Kidney glomerular epithelial cell (primary cell): ENCODE measurements around the gene ATG14.
A peak's percentile ranks its signal among the peaks of the same experiment; 100 is the strongest.
"Not testable (repeated sequence)": the region's sequence is repeated elsewhere in the genome, so short reads cannot be mapped to it uniquely, and the experiment has no call there.

Source experiments
- DNase-seq: peaks from one replicate; lab custom pipeline; 2025; lab: John Stamatoyannopoulos, UW

The ATG14 gene

GRCh38 chr14:55411426-55412389 lies at the start of gene ATG14:
Gene ATG14, minus strand, starts transcription at chr14:55411830. Its CDS starts 8 bp downstream, at chr14:55411822.
- DNase-seq: peak; percentile 75

- peak; percentile 34 for DNase-seq
These were observed 47.3 kb upstream of the ATG14 start for GRCh38 chr14:55458800-55459515.

GRCh38 chr14:55457496-55457895 lies 45.9 kb upstream of the ATG14 start:
- DNase-seq: no peak

- DNase-seq: not testable (repeated sequence)
These were observed 44.8 kb upstream of the ATG14 start for GRCh38 chr14:55456411-55456810.

- DNase-seq: peak; percentile 76
These were observed 42.8 kb upstream of the ATG14 start for GRCh38 chr14:55454264-55455002.

- no peak for DNase-seq
These were observed 40.3 kb upstream of the ATG14 start for GRCh38 chr14:55451950-55452349.

GRCh38 chr14:55451398-55451797 lies 39.8 kb upstream of the ATG14 start:
- DNase-seq: no peak

- no peak for DNase-seq
These were observed 39.4 kb upstream of the ATG14 start for GRCh38 chr14:55450987-55451386.

GRCh38 chr14:55450539-55450938 lies 38.9 kb upstream of the ATG14 start:
- DNase-seq: no peak

GRCh38 chr14:55450124-55450523 lies 38.5 kb upstream of the ATG14 start:
- no peak for DNase-seq

- no peak for DNase-seq
These were observed 37.5 kb upstream of the ATG14 start for GRCh38 chr14:55449116-55449515.

GRCh38 chr14:55448141-55448614 lies 36.5 kb upstream of the ATG14 start:
- DNase-seq: peak; percentile 96

- DNase-seq: peak; percentile 94
These were observed 35.2 kb upstream of the ATG14 start for GRCh38 chr14:55446833-55447232.

- DNase-seq: peak; percentile 71
These were observed 34.6 kb upstream of the ATG14 start for GRCh38 chr14:55446127-55446736.

GRCh38 chr14:55441286-55441685 lies 29.7 kb upstream of the ATG14 start:
- peak; percentile 7 for DNase-seq

GRCh38 chr14:55440385-55440784 lies 28.8 kb upstream of the ATG14 start, which contains the start of gene TBPL2:
Gene TBPL2, minus strand, starts transcription at chr14:55440616. Its CDS starts 167 bp downstream, at chr14:55440449.
- DNase-seq: no peak

GRCh38 chr14:55438066-55438683 lies 26.5 kb upstream of the ATG14 start:
- DNase-seq: peak; percentile 62

- DNase-seq: no peak
These were observed 25.3 kb upstream of the ATG14 start for GRCh38 chr14:55436931-55437330.

- DNase-seq: no peak
These were observed 24.9 kb upstream of the ATG14 start for GRCh38 chr14:55436519-55436918.

GRCh38 chr14:55434805-55435174 lies 23.2 kb upstream of the ATG14 start:
- DNase-seq: no peak
